IPS-NIHi7 (cell line): ENCODE data around the gene FOXN3.

Experiments
- DNase-seq: peaks from one replicate; pipeline ENCODE4 v3.0.0; 2012; ENCODE audit warnings: mixed read lengths; ENCODE audit errors: extremely low spot score

The FOXN3 gene

DNA sequence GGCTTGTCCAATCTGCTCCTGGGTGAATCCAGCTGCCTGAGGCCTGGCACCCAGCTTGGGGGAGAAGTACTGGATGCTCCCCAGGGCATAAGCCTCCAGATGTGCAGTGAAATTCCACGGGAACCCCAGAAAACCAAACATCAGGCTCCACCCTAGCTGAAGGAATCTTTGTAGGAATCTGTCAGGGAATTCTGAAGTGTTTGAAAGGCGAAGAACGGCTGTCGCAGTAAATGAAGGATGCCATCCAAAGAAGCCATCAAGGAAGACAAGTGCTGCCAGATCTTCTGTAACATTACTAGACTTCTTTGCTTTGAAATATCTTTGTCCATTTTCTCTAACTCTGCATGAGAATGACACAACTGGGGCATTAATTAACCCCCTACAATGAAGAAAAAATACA, 219.4 kb downstream of the FOXN3 start:
- DNase-seq, result no peak

DNA sequence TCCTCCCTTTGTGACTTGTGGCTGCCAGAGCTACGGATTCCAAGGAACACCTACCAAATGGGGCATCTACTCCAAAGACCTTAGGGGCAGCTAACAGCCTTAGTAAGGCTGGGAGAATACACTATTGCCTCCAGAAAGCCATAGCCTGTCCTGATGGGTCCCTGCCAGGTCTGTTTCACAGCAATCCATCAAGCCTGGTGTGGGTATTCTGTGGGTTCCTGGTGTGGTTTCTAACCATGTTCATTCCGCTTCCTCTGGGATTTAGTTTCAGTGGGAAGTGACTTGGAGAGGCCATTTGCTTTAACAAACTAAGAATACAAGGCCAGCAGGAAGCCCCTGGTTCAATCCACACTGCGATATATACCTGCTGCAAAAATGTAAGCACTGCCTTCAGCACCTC, 220.5 kb downstream of the FOXN3 start:
- DNase-seq, result no peak

DNA sequence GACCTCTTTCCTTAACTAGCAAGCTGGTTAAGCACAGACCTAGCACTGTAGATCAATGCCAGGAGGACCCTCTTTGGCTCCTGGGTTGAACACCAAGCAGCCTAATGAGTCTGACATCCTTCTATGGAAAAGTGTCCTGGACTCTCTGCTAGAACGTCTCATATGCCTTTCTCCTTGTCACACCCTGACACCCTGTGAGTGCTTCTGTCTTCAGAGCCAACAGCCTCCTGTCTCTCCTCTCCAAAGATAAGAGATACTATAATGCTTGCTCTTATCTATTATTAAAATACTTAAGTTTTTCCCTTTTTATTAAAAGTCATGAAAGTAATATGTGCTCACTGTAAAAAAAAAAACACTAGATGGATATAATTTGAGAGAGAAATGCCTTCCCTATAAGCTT, 222.7 kb downstream of the FOXN3 start:
- DNase-seq, result no peak

DNA sequence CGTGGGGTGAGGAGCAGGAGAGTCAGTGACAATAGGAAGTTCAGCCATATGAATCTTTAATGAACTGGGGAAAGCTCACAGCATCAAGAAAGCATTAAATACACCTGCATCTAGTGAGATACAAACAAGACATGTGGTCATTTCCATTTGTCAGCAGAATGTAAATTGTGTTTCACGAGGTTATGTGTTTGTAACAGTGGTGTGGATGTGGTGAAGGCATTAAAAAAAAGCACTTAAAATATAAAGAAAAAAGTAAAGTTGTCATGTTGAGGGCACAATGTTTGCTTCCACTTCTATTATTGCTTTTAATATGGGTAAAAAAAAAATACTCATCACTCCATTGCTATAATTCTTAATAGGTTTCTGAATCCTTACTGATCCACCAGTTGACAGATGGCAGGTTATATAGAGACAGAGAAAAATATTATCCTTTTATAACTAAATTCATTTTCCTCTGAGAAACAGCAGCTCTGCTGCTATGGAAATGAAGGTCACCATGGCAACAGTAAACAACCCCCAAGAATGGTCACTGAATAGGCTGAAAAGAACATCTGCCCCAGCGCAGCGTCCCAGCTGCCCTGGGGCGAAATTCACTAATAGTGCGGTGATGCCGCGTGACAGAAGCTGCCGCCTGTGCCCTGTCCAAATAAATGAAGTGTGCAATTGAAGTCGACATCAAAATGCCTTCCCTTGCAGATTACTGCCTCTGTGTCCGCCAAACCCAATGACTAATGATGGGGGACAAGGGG, 226.1 kb downstream of the FOXN3 start:
- no peak for DNase-seq

DNA sequence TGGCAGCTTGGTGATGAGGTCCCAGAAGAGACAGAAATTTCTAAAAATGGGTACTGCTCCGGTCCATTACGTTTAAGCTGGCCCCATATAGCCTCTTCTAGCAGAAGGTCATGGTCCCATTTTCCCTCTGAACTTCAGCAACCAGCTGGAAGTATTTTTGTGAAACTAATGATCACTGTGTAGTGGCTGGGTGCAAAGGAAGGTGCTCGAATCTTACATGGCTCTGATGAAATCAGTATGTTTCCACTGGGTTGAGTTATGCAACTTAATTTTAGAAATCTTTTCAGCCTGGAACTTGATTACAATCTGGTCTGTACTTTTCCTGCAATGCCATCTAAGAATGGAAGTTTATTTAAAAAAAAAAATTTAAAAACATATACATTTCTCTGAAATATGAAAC, 228.5 kb downstream of the FOXN3 start:
- DNase-seq, result no peak

DNA sequence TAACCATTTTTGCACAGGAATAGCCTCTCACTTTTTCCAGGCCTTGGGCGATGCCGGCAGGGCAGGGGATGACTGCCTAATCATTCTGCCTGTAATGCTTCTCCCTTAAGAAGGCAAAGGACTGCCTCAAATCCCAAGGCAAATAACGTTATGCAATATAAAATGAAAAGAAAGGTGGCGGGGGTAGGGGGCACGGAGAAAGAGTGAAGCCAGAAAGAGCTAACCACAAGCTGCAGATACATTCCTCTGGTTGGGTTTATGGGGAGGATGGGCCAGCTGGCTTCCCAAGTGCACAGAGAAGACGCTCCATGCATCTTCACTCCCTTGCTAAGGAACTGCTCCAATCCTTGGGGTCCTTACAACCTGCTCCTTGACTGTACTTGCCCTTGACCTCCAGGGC, 229.5 kb downstream of the FOXN3 start:
- DNase-seq, result no peak

DNA sequence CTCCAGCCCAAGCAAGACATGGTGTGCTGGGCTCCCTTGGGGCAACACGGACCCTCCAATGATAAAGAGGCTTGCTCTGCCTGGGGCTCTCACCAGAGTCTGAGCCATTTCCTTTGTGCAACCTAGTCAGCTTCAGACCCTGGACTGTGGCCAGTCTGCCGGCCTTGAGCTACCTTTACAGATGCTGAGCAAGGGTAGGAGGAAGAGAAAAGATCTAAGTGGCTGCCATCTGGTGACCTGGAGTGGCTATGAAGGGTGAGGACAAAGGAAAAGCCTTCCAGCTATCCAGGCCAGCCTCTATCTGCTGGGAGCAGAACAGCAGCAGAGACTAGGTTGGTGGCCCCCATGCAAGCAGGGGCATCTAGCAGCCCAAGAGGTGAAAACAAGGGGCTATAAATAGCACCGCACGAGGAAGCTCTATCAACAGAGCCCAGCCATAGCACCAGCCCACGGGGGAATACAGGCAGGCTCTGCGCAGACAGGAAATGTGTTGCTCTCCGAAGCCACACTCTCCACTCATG, 230.1 kb downstream of the FOXN3 start:
- DNase-seq, result no peak

DNA sequence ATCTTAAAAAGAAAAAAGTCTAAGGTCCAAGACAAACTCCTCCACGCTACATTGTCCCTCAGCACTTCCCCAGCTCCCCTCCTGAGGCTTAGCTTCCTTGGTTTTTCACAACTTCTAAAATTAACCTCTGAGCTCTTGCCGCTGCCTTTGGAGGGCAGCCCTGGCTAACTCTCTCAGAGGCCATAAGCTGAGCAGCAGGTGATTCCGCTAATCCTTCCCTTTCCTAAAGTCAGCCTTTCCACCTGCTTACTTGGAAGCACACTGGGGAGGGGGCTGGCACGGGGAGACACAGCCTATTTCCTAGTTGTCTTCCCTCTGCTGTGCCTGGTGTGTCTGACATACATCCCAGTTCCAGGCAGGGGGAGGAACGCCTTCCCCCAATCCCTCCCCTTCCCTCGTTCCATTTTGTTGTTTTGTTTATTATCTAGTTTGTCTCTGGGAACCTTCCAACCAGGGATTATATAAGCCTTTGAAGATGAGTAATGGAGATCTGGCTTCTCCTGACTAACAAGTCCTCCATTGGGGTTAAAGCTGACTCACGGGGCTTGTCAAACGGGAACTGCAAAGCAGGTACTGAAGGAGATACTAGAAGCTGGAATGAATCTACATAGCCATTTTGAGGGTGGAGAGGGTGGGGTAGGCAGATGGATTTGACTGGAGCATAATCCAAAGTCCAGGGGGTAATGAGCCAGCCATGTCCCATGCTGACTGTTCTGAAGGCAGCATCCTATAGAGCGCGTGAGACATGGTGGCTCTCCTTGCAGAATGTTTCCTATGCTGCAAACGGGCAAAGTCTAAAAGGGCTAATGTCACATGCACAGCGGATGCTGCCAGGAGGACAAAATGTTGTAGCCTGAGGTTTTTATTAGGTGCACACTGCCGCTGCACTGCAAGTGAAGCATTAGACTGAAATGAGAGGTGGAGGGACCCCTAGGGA, 230.8 kb downstream of the FOXN3 start:
- no peak for DNase-seq

DNA sequence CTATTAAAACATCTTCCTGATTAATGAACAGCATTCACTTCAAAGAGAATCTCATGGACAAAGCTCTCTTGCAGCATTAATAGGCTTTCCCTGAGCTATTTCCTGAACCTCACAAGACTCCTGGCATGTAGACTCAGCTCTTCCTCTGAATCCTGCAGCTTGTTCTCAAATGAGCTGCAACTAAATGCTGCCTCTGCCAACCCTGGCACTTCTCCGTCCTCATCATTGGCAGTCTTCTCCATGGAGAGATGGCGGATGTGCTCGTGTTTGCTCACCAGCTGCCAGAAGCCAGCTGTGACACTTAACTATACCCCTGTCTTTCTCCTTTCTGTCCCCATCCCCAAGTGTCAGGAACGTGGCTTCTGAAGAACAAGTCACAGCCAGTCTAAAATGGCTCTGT, 232.1 kb downstream of the FOXN3 start:
- no peak for DNase-seq

DNA sequence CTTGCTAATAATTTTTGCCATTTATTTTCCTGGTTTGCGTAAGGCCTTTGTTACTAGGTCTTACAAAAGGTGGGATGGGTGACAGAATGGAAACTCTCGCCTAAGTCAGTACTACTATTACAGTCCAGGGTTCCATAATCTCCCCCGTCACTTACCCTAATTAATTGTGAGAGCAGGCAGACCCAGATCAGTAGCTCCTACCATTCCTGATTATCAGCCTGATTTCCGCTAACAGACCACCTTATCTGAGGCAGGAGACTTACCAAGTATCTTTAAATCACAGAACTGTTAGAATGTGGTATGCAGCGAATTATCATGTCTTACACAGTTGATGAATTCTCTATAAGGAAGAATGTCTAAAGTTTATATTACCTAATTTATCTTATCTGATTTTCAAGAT, 234.7 kb downstream of the FOXN3 start:
- DNase-seq, result no peak

DNA sequence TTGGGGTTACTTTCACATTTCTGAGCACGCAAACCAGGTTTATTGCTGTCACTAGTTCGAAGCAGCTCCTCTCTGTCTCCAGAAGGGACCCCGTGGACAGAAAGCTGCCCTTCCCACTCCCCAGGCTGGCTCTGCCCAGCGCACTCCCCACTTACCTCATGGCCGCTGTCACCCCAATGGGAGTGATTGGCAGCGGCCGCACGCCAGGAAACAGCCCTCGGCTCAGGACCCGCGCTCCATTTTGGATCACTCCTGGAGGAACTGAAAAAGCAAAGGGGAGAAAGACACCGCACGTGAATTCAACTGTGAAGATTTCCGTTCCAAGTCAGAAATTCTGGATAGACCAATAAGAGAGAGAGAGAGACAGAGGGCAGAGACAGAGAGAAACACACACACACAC, 236.5 kb downstream of the FOXN3 start:
- no peak for DNase-seq

DNA sequence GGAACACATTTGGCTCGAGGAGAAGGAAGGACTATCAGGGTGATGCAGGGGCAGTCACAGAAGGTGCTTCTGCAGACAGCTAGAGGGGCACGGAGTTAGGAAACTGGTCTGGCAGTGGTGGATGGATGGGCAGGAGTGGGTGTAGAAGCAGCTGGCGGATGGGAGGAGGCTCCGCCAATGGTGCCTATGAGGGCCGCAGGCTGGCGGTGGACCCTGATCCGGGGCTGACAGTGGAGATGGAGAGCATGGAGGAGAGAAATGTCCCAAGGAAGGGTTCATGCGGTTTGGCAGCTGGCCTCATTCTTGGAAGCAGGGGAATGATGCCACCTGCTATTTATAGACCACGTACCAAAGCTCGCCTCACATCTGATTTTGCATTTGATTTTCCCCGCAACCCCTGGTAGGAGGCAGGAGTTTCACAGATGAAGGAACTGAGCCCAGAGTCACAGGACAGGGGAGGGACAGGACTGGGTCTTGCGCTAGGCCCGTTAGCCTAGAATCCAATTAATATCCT, 237.1 kb downstream of the FOXN3 start:
- no peak for DNase-seq

DNA sequence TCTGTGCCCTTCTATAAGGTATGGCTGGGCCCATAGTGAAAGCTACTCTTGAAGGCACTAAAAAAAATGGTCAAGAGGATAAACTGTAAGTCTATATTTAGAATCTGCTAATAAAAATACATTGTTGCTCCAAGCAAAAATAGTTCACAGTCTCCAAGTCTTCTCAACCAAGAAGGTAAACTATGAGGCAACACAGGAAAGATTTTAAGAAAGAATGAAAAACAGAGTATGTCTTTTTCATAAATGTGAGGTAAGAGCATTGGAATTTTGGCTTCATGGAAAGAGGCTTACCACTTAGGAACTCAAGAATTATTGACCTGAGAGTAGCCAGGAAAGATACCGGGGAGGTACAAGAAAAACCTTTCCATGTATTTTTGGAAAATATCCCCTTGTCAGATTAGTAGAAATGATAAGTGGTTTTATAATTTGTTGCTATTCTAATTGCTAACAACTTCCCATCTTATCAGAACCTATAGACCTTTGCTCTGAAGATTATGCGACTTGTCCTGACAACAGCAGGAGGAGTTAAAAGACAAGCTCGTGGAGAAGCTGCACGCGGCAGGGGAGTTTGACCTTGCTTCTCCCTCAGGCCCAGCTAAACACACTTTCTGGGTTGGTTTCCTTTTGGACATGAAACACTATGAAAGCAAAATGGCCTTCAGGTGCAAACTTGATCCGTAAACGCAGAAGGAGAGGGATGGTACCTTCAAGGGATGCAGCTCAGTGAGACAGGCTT, 238.1 kb downstream of the FOXN3 start:
- no peak for DNase-seq

DNA sequence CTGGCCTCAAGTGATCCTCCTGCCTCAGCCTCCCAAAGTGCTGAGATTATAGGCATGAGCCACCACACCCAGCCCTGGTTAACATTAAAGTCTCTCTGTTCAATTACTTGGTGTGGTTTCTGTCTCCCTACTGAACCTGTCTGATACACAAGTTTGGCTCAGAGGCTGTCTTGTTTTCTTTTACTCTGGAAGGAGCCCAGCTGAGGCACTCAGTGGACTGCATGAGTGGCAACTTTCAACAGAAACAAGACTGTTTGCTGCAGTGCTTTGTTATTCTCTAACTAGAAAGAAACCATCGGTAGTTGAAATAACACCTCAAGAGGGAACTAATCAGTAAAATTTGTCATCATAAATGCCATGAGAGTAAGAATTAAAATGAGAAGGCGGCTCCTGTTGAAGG, 238.7 kb downstream of the FOXN3 start:
- no peak for DNase-seq

DNA sequence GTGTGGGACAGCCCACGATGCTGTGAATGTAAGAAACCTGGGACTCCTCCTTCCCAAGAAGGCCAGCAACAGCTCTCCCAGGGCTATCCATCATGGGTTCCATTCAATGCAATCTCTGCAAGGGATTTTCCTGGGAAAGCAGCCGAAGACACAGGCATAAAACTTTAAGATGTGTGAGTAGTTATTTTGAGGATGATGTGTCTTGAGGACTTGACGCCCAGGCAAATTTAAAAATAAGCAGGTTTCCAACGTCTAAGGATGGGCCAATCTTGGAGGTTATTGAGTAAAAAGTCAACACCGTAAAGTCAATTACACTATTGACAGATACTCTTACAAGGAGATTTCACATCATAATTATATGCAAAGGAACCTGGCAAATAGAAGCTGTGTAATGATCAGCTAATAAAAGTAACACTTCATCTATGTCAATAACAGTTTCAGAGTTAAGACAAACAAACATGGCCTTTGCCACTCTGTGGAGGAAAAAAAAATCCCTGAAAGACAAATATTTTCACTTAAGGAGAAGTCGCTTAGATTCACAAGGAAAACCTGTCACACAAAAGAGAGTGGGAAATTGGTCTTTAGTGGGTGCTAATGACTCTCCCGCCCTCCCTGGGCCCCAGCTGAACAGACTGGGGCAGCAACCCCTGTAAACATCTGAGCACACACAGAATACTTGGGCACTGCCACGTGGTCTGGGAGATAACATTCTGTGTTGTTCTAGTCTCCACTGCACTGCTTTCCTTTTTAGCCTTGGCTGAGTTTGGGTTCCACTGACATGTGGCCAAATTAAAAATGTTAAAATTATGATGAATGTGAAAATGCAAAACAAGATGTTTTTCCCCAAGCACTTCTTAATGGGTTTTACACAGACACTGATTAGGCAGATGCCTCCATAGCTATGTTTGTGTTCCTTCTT, 240.9 kb downstream of the FOXN3 start:
- no peak for DNase-seq

DNA sequence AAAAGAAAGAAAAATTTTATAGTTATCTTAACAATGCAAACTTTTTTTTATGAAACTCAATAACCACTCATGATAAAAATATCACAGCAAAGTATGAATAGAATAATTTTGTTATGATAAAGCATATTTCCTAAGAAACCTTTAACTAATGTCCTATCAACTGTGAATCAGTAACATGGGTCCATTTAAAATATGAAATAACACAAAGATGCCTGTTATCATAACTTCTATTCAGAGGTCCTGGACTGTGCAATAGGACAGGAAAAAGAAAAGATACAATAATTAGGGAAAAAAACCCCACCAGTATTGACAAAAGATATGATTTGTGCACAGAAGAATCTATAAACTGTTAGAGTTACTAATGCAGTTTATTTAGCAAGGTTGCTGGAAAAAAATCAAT, 245.4 kb downstream of the FOXN3 start:
- no peak for DNase-seq

DNA sequence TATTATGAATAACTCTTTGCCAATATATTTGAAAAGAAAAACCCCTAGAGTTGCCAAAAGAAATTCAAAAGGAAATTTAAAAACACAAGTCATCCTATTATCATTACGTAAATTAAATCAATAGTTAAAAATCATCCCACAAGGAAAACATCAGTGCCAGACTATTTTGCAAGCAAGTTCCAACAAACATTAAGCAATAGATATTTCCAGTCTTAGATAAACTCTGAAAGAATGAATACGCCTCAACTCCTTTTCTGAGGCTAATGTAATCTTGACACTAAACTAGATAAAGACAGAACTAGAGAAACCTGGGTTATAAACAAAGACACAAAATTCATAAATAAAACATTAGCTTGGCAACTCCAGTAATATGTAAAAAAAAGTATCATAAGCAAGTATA, 245.9 kb downstream of the FOXN3 start:
- no peak for DNase-seq

DNA sequence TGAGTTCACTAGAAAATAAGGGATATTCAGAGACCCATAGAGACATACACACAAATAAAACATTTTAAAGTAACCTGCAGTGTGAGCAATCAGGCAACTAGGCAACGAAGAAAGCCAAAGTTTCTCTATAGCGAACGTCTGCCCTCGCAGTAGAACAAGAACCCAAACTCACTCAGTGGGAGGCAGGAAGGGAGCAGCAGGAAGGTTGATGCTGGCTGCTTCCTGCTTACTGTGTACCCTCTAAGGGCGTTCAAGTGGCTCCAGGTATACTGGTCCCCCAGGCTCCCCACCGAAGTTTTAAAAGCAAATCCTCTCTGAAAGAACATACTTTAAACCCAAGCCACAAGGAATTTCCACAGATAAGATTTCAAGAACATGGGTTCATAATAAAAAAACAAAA, 249.3 kb downstream of the FOXN3 start:
- no peak for DNase-seq

DNA sequence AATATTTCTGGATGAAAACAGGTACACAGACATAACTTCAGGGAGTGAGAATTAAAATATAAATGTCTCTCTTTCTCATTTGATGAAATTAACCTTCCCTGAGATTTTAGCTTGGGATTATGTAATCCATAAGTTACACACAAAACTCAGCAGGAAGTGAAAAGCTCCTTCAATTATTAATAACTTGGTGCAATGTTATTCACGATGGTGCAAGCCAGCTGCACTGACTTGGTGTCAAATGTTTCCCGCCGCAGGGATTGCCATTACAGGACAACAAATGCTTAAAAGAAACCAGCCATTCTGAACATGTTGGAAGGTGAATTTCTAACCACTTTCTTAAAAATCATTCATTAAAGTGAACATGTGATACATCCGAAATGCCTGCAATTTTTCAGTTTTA, 250.4 kb downstream of the FOXN3 start:
- no peak for DNase-seq

DNA sequence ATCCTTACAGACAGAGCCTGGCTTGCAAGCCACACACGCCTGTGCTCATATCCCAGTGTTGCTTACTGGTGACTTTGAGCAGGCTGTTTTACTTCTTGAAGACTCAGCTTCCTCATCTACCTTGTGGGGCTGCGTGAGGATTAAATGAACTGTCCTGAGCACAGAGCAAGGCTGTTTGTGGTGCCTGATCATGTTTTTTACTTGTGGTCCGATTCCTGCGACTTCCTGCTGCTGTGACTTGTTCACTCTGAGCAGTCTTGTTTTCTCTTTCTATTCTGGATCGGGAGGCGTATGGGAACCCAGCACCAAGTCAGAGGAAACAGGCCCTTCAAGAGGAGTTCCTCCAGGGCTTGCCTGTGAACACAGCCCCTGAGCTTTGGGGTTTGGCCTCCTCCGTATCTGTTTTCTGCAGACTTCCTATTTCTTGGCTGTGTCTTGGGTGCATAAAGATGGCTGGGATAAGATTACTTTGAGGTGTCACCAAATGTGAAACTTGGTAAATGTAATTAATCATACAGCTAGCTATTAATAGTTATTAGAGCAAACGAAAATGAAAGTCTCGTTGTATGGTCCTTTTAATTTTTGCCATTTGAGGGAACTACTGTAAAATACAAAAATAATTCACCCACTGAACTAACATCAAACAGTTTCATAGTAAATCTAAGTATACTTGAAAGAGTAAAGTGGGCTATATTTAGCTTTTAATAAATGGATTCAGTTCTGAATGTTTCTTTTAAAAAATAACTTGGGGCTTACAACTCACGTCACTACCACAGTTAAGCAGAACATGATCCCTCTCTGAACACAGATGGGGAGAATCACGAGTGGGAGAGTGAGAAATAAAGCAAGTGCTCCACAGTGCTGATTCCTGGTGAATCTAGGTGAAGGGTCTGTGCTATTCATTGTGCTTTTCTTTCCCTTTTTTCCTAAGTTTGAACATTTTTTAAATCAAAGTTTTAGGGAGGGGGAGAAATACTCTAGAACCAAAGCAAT, 251.5 kb downstream of the FOXN3 start:
- no peak for DNase-seq
